HG02884 (cell line): ENCODE data around the gene ITGBL1.

Source experiments
- ATAC-seq: cut with Tn5 transposase; IDR thresholded peaks from one replicate; pipeline ENCODE4 v1.9.1; 2021; ENCODE audit warnings: mild to moderate bottlenecking, moderate library complexity; ENCODE audit not compliant: unreplicated experiment

The ITGBL1 gene

DNA sequence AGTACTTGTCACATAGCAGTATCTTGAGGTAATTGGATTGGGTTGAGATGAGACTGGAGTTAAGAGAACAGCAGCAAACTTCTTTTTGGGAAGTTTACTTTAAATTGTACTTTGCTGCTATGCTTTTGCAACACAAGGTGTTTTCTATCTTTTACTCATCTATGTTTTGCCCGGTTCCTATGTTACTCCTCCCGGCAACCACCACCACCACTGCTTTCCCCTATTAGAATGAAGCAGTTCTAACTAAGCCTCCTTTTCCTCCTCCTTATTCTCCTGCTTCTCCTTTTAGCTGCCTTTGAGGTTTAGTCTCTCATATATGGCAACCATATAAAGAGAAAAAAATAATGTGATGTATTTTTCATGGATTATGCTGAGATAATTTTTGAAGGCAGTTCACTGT lies 233.5 kb downstream of the ITGBL1 start:
- ATAC-seq = no peak

DNA sequence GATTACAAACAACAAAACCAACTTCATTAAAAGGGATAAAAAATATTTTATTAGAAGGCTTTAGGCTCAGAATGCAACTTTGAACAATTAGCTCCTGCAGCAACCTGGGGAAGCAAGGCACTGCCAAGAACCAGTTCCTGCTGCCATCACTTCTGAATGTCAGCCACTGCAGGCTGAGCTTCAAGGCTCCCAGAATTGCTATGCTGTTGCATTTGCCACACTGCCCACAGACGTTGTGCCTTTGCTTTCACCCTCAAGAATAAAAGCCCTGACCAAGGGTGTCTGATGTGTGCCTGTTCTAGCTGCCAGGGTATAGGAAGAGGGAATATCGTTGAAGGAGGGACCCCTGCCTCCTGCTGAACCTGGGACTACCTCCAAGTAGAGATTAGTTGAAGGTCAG lies 238.4 kb downstream of the ITGBL1 start:
- no peak for ATAC-seq

DNA sequence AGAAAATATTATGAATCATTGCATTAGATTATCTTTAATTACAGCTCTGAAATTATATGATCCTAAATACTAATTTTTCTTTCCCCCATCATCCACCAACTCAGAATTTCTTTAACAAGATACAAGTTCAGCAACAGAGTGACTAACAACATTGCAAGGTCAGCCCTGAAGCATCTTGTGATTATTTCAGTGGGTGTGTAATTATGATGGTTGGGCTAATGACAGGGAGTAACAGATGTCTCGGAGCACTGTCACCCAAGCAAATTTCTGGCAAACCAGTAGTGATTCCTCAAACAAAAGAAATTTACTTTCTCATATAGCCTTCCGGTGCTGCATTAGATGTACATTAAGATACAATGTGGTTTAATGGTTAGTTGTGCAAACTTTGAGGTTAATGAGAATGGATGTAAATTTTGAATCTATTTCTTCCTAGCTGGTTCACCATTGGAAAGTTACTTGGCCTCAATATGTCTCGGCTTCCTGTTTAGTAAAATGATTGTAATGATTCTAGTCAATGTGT lies 238.9 kb downstream of the ITGBL1 start:
- ATAC-seq = no peak

DNA sequence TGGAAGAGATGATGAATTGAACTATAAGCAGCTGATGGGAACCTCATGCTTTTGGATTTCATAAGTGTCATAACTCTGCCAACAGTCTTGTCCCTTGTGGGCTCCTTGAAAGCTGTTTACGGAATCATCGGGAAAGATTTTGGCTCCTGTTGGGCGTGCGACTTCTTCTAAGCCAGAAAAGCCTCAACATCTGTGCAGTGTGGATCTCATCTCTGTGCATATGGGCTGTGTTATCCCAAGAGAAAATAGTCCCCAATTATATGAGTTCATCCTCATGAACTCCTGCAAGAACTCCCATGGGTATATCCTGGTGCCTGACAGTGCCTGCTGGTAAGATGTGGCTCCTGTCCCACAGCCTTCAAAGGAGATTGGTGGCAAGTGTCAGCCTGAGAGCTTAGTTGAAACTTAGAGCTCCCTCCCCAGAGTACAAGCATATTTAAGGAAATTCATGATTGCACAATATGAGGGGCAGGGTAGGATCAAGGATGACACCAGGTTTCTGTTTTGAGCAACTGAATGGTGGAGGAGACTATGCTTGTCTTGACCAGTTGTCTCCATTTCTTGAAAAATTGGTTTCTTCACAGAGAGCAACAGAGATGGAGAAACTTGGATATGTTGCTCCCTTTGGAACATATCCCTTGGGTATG lies 243.5 kb downstream of the ITGBL1 start:
- ATAC-seq = no peak

DNA sequence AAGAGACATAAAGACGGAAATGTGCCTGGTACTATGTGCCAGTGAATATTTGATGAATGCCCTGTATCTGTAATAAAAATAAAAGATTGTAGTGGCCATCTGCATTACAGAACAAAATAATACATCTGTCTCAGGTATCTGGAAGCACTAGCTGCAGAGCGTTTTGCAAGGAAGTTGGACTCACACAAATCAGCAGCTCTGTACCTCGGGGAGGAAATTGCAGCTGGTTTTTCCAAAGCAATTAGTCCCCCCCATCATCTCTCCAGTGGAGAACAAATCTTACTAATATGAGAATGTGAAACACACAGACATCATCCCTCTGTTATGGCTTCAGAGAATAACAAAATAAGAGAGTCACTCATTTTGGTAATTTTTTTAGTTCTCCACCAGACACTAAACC lies 245.3 kb downstream of the ITGBL1 start:
- ATAC-seq = no peak

DNA sequence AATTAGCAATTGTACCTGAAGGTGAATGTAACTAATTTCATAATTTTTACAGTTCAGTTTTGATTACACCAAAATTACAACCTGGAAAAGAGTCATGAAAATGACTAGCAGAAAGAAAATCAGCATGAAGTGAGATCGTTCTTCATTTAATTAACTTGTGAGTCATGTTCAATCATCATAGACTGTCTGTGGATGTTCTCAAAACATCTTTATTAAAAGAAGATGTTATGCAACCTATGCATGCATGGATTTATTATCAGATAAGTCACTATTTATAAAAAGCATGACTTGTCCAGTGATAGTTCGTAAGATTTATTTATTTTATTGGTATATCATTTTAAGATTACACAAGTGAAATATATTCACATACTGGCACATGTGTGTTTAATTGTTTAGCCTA lies 245.9 kb downstream of the ITGBL1 start:
- no peak for ATAC-seq

DNA sequence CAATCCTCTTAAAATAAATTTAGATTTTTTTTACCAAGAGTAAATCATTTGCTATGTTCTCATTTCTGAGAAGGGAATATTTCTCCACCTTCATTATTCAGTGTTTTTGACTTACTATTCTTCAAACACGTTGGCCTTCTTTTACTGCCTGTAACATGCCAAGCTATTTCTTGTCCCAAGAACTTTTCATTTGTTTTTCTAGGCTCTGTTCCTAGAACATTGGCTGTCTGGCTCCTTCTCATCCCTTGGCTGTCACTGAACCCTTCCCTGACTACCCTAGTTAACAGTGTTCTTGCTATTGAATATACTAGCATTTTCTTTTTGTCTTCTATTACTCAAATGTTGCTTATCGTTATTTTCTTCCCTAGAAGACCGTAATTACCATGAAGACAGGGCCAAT lies 248.1 kb downstream of the ITGBL1 start:
- ATAC-seq = no peak

DNA sequence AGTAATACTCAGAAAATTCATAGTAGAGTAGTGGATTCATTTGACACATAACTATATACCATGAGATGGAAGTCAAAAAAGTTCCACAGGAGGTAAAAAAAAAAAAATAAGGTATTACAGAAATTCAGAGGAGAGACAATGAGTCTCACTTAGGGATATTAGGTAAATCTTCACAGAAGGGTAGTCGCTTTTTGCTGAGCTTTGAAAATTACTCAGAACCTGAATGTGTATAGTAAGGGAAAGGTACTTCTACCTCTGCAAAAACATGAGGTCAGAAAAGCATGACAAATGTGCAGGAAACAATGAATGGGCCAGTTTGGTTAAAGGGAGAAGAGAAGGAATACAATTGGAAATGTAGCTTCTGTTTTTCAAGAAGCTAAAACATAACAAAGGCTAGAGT lies 250.6 kb downstream of the ITGBL1 start:
- ATAC-seq = no peak

DNA sequence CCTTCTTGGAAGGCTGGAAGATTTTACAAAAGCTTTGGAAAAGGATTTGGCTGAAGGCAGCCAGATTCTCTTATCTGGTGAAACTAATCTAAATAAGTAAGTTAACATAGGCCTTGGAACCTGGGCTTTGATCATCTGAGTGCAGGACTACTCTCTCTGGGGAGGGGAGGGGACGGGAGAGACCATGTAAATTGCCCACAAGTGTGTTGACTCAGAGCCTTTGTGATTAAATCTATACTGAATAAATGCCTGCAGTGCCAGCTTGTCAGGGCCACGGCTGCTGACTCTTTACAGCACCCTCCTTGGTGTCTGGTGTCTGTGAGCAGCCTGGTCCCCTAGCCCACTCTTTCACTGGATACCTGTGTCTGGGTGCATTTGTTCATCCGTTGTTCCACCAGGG lies 251.4 kb downstream of the ITGBL1 start:
- no peak for ATAC-seq

DNA sequence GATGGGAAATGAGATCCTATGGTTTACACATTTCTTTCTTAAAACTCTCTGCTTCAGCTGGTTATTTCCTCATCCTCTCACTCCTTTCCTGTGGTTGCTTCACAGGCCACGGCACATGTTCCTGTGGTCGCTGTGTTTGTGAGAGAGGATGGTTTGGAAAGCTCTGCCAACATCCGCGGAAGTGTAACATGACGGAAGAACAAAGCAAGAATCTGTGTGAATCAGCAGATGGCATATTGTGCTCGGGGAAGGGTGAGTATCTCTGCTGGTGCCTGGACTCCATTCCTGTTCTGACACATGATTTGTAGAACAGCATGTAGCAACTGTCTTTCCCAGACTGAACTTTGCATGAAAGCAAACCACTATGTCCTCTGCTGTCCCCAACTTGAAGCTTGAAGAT lies 254.2 kb downstream of the ITGBL1 start:
- ATAC-seq = no peak

DNA sequence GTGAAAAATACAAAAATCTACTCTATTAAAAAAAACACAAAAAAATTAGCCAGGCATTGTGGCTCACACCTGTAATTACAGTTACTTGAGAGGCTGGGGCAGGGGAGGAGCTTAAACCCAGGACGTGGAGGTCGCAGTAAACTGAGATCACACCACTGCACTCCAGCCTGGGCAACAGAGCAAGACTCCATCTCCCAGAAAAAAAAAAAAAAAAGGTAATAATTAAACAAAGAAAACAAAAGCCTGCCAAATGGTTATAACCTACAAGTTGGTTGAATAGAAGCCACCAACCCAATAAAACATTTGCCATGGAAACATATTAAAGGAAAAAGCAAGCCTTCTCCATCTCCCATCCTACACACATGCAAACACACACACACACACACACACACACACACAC lies 255.2 kb downstream of the ITGBL1 start:
- ATAC-seq = no peak

DNA sequence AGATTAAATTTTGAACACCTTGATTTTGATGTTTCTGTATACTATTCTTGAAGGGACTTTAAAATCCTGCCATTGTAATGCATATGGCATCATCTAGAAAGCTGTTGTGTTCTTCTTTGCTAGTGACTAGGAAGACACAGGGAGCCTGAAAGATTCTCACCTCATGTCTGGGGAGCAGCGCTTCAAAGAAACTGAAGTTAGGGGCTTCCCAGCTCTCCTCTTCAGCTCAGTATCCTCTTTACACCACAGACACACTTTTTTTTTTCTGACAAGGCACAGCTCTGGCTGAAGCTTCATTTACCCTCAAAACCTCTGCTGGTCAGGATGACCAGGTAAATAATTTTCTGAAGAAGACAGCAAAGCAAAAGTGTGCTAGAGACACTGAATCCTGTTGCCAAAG lies 255.6 kb downstream of the ITGBL1 start:
- no peak for ATAC-seq

DNA sequence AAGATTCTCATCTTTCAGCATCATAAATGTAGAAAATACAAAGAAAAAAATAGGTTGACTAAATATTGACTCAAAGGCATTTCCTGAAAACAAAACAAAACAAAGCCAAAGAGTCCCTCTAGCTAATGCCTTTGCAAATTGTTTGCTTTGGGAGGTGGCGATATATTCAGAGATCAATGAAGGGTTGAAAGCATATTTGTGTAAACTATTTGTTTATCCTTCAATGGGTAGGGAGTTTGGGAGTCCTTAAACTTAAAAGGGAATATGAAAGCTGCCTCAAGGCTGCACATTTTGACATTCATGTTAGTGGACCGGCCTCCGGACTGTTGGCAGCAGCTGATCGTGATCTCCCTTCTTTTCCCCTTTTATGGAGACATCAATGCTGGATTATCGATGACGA lies 257.5 kb downstream of the ITGBL1 start:
- no peak for ATAC-seq

DNA sequence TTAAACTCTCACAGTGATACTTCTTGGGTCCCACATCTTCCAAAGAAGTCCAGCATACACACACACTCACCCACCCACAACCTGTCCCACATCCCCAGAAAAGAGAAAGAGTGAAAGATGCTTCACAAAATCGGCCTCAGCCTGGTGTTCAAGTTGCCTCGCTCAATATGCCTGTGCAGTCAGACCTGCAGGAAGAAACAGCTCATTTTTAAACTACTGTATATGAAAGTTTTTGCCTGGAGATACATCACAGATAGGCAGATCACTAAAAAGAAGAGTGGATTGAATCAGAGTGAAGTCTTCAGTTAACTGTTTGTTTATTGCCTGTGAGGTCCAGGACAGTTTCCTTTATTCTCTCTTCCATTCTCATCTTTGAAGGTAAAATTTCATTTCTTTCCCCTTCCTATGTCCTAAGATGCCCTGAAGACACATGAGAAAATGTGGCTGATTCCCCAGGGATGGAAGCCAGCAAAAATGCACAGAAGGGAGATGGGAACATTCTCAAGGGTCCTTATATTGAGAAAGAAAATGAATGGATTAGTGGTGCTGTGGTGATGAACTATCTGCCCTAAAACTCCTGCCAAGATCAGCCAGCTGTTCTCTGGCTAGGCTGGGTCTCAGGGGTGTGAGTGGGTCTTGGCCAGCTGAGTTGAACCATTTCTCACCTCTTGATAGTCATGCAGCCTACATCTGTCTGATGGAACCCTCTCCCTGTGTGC lies 259.0 kb downstream of the ITGBL1 start:
- ATAC-seq = no peak

DNA sequence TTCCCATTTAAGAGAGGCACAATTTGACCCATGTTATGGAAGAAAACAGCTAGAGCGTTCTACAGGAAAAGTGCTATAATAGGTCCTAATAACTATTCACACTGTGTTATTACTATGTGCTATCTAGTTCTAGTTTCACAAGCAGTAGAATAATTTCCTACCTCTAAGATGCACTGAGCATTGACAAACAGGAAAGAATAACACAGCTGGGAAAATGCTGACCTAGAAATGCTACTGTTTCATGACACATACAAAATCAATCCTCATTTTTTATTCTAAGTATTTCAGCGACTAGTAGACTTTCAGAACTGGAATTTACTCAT lies 259.5 kb downstream of the ITGBL1 start:
- ATAC-seq = no peak

DNA sequence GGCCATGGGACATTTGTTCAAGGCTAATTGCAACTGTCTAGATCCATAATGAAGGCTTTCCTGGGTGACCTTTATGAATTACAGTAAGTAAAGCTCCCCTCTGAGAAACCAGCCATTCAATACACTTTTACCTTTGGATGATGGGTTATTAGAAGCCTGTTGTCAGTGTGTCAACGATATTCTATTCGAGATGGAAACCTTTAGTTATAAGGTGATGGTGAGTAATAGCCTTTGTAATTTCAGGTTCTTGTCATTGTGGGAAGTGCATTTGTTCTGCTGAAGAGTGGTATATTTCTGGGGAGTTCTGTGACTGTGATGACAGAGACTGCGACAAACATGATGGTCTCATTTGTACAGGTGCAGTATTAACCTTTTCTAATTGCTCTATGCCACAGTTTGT lies 261.7 kb downstream of the ITGBL1 start:
- no peak for ATAC-seq

DNA sequence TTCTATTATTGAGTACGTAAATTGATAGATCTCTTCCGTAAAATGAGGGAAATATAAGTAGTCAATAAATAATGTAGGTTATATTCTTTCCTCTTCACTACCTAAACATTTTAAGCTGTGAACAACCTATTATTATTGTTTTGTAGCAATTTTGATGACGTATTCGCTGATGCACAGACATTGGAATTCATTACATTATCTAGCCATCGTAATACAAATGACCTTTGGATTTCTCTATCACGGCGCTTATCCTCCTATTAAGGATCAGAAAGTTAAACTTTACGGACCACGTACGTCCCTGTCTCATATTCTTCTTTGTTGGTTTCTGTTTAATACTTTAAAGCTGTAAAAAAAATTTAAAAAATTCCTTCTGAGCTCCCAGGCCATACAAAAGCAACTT lies 264.9 kb downstream of the ITGBL1 start:
- no peak for ATAC-seq

DNA sequence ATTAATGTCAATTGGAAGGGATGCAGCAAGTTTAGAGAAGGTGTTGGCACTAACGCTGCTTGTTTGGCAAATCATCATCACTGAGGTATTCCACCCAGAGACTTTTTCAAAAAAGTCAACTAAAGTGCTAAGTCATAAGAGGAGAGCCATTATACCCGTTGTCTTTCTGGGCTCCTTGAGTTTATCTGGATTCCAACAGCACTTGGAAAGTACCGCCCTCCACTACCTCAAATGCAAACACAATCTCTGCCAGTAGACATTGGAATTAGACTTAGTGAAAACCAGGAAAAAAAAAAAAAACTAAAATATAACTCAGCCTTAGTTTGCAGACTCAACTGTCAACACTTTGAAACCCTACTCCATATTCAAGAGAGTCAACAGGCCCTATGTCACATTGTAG lies 266.0 kb downstream of the ITGBL1 start:
- ATAC-seq = no peak

DNA sequence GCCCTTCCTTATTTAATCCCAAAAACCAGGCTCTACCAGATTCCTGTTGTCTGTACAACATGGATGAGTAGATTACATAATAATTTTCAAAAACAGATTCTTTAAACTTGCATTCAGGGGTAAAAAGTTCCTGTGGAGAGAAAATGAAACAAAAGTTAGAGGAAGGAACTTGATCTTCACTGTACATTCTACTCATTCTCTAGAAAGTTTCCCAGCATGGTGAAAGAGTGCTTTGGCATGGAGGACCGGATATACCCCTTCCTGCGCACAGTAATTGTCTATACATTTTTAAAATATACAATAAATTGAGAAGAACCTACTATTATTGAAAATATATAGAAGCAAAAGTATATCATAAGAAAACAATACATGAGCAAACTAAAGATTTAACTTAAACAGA lies 274.2 kb downstream of the ITGBL1 start:
- ATAC-seq = no peak

DNA sequence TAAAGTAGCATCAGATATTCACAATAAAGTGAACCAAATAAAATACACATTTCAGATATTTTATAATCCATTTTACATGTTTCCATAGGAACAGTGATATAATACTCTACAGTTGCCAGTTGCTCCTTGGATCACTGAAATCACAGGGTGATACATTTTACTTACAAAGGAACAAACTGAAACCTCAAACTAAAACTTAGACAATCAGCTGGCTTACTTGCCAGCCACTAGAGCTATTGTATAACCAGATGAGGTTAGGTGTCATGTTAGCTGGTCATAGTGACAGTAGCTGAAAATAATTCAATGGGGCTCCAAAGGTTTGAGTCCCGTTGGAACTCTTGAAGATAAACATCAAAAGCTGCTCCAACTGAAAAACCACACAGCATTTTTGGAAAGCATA lies 274.6 kb downstream of the ITGBL1 start:
- ATAC-seq = no peak

DNA sequence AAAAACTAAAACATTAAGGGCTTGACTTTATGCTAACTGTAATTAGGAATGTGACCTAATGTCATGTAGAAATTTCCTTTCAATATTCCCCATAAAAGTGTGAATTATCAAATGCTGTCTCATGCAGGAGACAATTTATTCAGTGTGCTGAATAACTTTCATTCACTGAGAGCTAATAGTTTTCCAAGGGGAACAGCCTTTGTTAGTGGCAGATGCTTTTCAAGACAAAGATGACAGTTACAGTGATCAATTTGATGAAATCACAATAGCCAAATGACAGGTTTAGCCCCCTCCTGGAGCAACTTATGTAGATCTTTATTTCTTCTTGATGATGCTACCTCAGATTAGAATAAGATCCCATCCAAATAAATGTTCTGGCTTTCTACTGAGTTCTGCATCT lies 275.5 kb downstream of the ITGBL1 start:
- no peak for ATAC-seq

DNA sequence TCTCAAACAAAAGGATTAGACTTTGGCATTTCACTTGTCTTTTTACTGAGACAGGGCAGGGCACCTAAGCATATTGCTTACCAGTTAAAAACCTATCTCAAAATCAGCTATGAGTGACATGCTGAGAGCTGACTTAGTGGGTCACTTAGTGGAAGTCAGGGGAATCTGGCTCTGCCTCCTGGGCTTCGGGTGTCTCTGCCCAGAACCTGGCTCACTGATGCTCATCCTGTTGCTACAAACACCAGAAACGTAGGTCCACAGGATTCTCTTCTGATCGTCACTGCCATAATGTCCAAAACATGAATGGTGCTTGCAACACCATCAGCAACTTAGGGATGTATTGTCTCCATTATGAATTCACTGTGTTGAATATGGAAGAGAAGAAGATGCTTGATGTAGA lies 276.1 kb downstream of the ITGBL1 start:
- no peak for ATAC-seq

DNA sequence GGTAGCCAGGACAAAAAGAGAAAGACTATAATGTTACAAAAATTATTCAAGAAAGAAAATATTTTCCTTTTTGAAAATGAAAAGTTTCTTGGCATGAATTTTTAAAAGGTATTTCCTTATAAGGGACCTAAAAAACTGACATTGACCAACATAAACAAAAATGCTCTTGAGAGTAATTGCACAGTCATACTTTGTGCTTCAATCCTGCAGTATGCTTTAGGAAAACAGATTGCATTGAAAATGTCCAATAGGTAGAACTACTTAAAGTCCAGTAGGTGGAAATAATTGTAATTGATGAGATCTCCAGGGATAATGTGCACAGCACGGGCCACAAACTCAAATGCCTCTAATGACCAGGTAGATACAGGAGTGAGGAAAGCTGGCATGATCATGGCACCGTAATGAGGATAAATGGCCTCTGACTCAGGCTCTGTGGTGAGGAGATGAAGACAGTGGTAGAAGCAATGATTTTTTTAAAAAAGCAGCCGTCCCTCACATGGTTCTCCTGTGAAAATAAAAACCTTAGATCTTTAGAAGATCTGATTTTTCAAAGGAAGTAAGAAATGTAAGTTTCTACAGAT lies 278.0 kb downstream of the ITGBL1 start:
- no peak for ATAC-seq
